Measurements from ENCODE around the gene ANAPC15.

The ANAPC15 gene

DNA sequence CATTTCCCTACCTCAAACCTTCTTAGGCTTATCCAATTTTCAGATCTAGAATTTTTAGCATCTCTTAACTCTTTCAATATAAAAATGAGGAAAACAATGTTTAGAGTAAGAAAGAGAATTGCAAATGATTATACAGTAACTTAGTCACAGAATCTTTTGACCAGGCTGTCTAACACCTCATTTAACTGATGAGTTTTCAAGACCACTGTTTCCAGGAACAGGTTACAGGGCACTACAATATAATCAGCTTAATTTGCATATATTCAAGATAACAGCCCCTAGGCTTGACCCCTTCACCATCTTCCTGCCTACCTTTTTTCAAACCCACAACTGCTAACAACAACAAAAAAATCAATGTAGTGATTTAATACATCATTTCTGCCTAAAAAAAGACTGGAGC, 44.8 kb downstream of the ANAPC15 start:
- peak overlapping the region; percentile 3 for H2AK5ac ChIP-seq (ENCODE audit: low read length, severe bottlenecking)
- H3K9ac ChIP-seq (ENCODE audit: low read length): no peak overlapping the region
- no peak overlapping the region for H2BK5ac ChIP-seq (ENCODE audit: low read depth, low read length, poor library complexity, severe bottlenecking)
- peaks cover 13% of the 10 kb centered on the region for H3K4me1 ChIP-seq (ENCODE audit: control insufficient read depth, insufficient read depth, low read depth, low read length)
- no peak overlapping the region for H4K91ac ChIP-seq (ENCODE audit: low read length)
- no peak overlapping the region for H3K4ac ChIP-seq (ENCODE audit: low read depth in 1 of 2, low read length in 2 of 2)
- no peak overlapping the region for H3K18ac ChIP-seq (ENCODE audit: low read depth in 1 of 2, low read length in 2 of 2)
- no peak overlapping the region for H2AFZ ChIP-seq (ENCODE audit: low read depth, low read length)
- H2BK12ac ChIP-seq (ENCODE audit: low read length in 2 of 2): no peak overlapping the region
- no peak overlapping the region for H4K8ac ChIP-seq (ENCODE audit: low read length)
- no peak overlapping the region for H3K4me2 ChIP-seq (ENCODE audit: low read length, poor library complexity, severe bottlenecking)
- no peak overlapping the region for H3K23ac ChIP-seq (ENCODE audit: low read length in 2 of 2)
- no peak overlapping the region for H2BK15ac ChIP-seq (ENCODE audit: low read depth, poor library complexity, severe bottlenecking)
- H3K79me1 ChIP-seq (replicated peaks; ENCODE audit: low read length, poor library complexity, severe bottlenecking): peaks cover 21% of the 10 kb centered on the region
- DNase-seq: no peak
- no peaks in the 10 kb centered on the region for H3K9me3 ChIP-seq (ENCODE audit: control insufficient read depth, low read length)
- H3K36me3 ChIP-seq (ENCODE audit: control insufficient read depth in 1 of 2, insufficient read depth in 2 of 2, low read depth in 1 of 2, low read length in 2 of 2): peaks cover 4 to 8% of the 10 kb centered on the region in 2 experiments
- H3K27me3 ChIP-seq (ENCODE audit: control insufficient read depth in 1 of 2, insufficient read depth in 1 of 2, low read length in 2 of 2): no peaks in the 10 kb centered on the region
- no peak overlapping the region for H2BK120ac ChIP-seq (ENCODE audit: low read depth, low read length)
- no peak overlapping the region for H3K14ac ChIP-seq (ENCODE audit: low read length in 2 of 2)
- H3K27ac ChIP-seq (ENCODE audit: low read length, poor library complexity, severe bottlenecking): no peak overlapping the region
- H3K4me3 ChIP-seq (ENCODE audit: insufficient read depth in 1 of 2, low read depth in 1 of 2, low read length in 2 of 2): no peak overlapping the region

DNA sequence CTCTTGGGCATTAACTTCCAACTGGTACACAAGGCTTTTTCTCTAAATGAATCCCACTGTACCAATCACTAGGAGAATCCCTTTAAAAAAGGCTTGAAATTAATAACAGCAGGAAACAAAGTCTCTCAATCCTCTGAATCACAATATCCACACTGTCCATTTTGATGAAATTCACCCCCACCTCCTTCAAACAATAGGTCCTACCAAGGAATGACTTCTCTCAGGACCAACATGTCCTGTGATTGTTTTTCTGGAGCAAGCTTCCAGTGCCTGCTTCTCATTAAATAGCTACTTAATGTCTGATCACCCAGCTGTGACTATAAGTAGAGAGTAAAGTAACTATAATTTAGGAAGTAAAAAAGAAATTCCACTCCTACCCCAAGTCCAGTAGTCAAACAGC, 45.2 kb downstream of the ANAPC15 start:
- Histone ChIP-seq H3K4ac (ENCODE audit: low read depth in 1 of 2, low read length in 2 of 2) (no peak overlapping the region), H3K79me1 (replicated peaks; ENCODE audit: low read length, poor library complexity, severe bottlenecking) (peaks cover 22% of the 10 kb centered on the region), H3K4me2 (ENCODE audit: low read length, poor library complexity, severe bottlenecking) (no peak overlapping the region), H3K4me1 (ENCODE audit: control insufficient read depth, insufficient read depth, low read depth, low read length) (peaks cover 11% of the 10 kb centered on the region), H2BK12ac (ENCODE audit: low read length in 2 of 2) (no peak overlapping the region), H3K23ac (ENCODE audit: low read length in 2 of 2) (no peak overlapping the region), H2AFZ (ENCODE audit: low read depth, low read length) (no peak overlapping the region), H2BK15ac (ENCODE audit: low read depth, poor library complexity, severe bottlenecking) (no peak overlapping the region), H3K18ac (ENCODE audit: low read depth in 1 of 2, low read length in 2 of 2) (no peak overlapping the region), H4K91ac (ENCODE audit: low read length) (no peak overlapping the region), H3K9ac (ENCODE audit: low read length) (peak overlapping the region; percentile 44), H3K27ac (ENCODE audit: low read length, poor library complexity, severe bottlenecking) (no peak overlapping the region), H3K4me3 (ENCODE audit: insufficient read depth in 1 of 2, low read depth in 1 of 2, low read length in 2 of 2) (no peak overlapping the region), H3K14ac (ENCODE audit: low read length in 2 of 2) (no peak overlapping the region), H3K9me3 (ENCODE audit: control insufficient read depth, low read length) (no peaks in the 10 kb centered on the region), H2BK120ac (ENCODE audit: low read depth, low read length) (no peak overlapping the region), H3K27me3 (ENCODE audit: control insufficient read depth in 1 of 2, insufficient read depth in 1 of 2, low read length in 2 of 2) (no peaks in the 10 kb centered on the region), H3K36me3 (ENCODE audit: control insufficient read depth in 1 of 2, insufficient read depth in 2 of 2, low read depth in 1 of 2, low read length in 2 of 2) (peaks cover 4 to 8% of the 10 kb centered on the region in 2 experiments), H2AK5ac (ENCODE audit: low read length, severe bottlenecking) (peak overlapping the region; percentile 55), H2BK5ac (ENCODE audit: low read depth, low read length, poor library complexity, severe bottlenecking) (no peak overlapping the region), H4K8ac (ENCODE audit: low read length) (no peak overlapping the region)
- DNase-seq: no peak

DNA sequence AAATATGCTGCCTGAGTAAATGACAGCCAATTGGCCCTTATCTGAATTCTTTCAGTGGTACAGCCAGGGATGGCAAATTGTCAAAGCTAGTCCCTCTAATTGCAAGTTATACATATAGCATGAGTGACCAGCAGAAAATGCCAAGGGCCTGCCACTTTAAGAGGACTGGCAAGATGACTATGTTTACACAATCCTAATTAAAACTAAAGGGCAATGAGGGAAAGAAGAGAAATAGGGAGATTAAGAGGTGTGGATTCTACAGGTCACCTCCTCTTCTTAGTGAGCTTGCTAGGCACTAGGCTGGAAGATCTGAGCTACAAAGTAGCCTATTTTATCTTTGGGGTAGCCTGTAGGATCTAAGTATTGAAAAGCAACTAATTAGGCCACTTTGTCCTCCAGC, 45.6 kb downstream of the ANAPC15 start:
- no peak overlapping the region for H3K14ac ChIP-seq (ENCODE audit: low read length in 2 of 2)
- H3K9me3 ChIP-seq (ENCODE audit: control insufficient read depth, low read length): no peaks in the 10 kb centered on the region
- H3K4me3 ChIP-seq (ENCODE audit: insufficient read depth in 1 of 2, low read depth in 1 of 2, low read length in 2 of 2): no peak overlapping the region
- H2BK5ac ChIP-seq (ENCODE audit: low read depth, low read length, poor library complexity, severe bottlenecking): no peak overlapping the region
- peak overlapping the region; percentile 55 for H2AK5ac ChIP-seq (ENCODE audit: low read length, severe bottlenecking)
- no peak overlapping the region for H4K8ac ChIP-seq (ENCODE audit: low read length)
- no peak overlapping the region for H4K91ac ChIP-seq (ENCODE audit: low read length)
- H3K4me2 ChIP-seq (ENCODE audit: low read length, poor library complexity, severe bottlenecking): no peak overlapping the region
- H2AFZ ChIP-seq (ENCODE audit: low read depth, low read length): no peak overlapping the region
- H2BK120ac ChIP-seq (ENCODE audit: low read depth, low read length): no peak overlapping the region
- no peak overlapping the region for H3K23ac ChIP-seq (ENCODE audit: low read length in 2 of 2)
- peaks cover 23% of the 10 kb centered on the region for H3K79me1 ChIP-seq (replicated peaks; ENCODE audit: low read length, poor library complexity, severe bottlenecking)
- no peak for DNase-seq
- H3K9ac ChIP-seq (ENCODE audit: low read length): peak overlapping the region; percentile 44
- no peak overlapping the region for H2BK15ac ChIP-seq (ENCODE audit: low read depth, poor library complexity, severe bottlenecking)
- no peak overlapping the region for H3K27ac ChIP-seq (ENCODE audit: low read length, poor library complexity, severe bottlenecking)
- H3K4ac ChIP-seq (ENCODE audit: low read depth in 1 of 2, low read length in 2 of 2): peak overlapping the region in 1 of 2 experiments; percentile 8
- no peaks in the 10 kb centered on the region for H3K27me3 ChIP-seq (ENCODE audit: control insufficient read depth in 1 of 2, insufficient read depth in 1 of 2, low read length in 2 of 2)
- peaks cover 8% of the 10 kb centered on the region for H3K4me1 ChIP-seq (ENCODE audit: control insufficient read depth, insufficient read depth, low read depth, low read length)
- no peak overlapping the region for H2BK12ac ChIP-seq (ENCODE audit: low read length in 2 of 2)
- H3K18ac ChIP-seq (ENCODE audit: low read depth in 1 of 2, low read length in 2 of 2): no peak overlapping the region
- peaks cover 5 to 12% of the 10 kb centered on the region in 2 experiments for H3K36me3 ChIP-seq (ENCODE audit: control insufficient read depth in 1 of 2, insufficient read depth in 2 of 2, low read depth in 1 of 2, low read length in 2 of 2)

DNA sequence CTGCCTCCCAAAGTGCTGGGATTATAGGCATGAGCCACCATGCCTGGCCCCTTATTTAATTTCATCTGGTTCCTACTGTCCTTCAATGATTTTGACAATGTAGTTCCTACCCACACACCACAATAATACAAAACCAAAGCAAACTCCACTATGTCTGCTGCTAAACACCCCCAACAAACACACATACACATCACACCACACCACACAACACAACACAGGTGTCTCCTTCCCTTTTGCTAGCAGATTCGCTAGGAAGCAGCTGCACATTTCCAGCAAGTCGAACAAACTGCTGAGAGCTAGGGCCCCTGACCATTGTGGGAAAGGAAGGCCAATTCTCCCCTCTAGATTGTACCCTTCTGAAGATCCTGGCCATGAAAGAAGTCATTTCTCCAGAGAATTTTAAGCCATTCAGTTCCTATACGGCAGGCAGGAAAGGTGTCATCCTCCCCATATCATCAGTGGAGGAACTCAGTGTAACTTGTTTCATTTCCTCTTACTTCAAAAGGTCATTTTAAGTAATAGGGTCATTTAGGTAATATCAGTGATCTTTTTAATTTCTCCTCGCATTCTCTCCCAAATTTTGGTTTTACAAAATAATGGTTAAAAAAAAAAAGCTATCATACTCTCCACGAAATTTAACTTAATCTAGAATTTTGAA, 50.6 kb downstream of the ANAPC15 start:
- no peak overlapping the region for H3K23ac ChIP-seq (ENCODE audit: low read length in 2 of 2)
- H2BK120ac ChIP-seq (ENCODE audit: low read depth, low read length): no peak overlapping the region
- H3K9me3 ChIP-seq (ENCODE audit: control insufficient read depth, low read length): no peaks in the 10 kb centered on the region
- H2AK5ac ChIP-seq (ENCODE audit: low read length, severe bottlenecking): no peak overlapping the region
- no peak overlapping the region for H4K91ac ChIP-seq (ENCODE audit: low read length)
- H3K18ac ChIP-seq (ENCODE audit: low read depth in 1 of 2, low read length in 2 of 2): no peak overlapping the region
- peaks cover 9 to 11% of the 10 kb centered on the region in 2 experiments for H3K36me3 ChIP-seq (ENCODE audit: control insufficient read depth in 1 of 2, insufficient read depth in 2 of 2, low read depth in 1 of 2, low read length in 2 of 2)
- no peak overlapping the region for H3K4me2 ChIP-seq (ENCODE audit: low read length, poor library complexity, severe bottlenecking)
- H3K9ac ChIP-seq (ENCODE audit: low read length): no peak overlapping the region
- no peak overlapping the region for H3K4ac ChIP-seq (ENCODE audit: low read depth in 1 of 2, low read length in 2 of 2)
- DNase-seq: no peak
- WGBS: 93% methylated on average over 3 of the region's 5 CpGs
- H3K27me3 ChIP-seq (ENCODE audit: control insufficient read depth in 1 of 2, insufficient read depth in 1 of 2, low read length in 2 of 2): no peaks in the 10 kb centered on the region
- no peak overlapping the region for H2BK5ac ChIP-seq (ENCODE audit: low read depth, low read length, poor library complexity, severe bottlenecking)
- H3K4me3 ChIP-seq (ENCODE audit: insufficient read depth in 1 of 2, low read depth in 1 of 2, low read length in 2 of 2): no peak overlapping the region
- no peak overlapping the region for H3K14ac ChIP-seq (ENCODE audit: low read length in 2 of 2)
- H2AFZ ChIP-seq (ENCODE audit: low read depth, low read length): no peak overlapping the region
- H3K4me1 ChIP-seq (ENCODE audit: control insufficient read depth, insufficient read depth, low read depth, low read length): peaks cover 2% of the 10 kb centered on the region
- H2BK15ac ChIP-seq (ENCODE audit: low read depth, poor library complexity, severe bottlenecking): no peak overlapping the region
- H4K8ac ChIP-seq (ENCODE audit: low read length): no peak overlapping the region
- H3K27ac ChIP-seq (ENCODE audit: low read length, poor library complexity, severe bottlenecking): no peak overlapping the region
- H3K79me1 ChIP-seq (replicated peaks; ENCODE audit: low read length, poor library complexity, severe bottlenecking): peaks cover 32% of the 10 kb centered on the region
- H2BK12ac ChIP-seq (ENCODE audit: low read length in 2 of 2): no peak overlapping the region
